GM03348 (cell line): ENCODE measurements around the gene INPP5A.
"Not testable (repeated sequence)": the region's sequence is repeated elsewhere in the genome, so short reads cannot be mapped to it uniquely, and the experiment has no call there.

ENCODE experiments used
- DNase-seq: peaks from one replicate; pipeline ENCODE4 v3.0.0; 2012; ENCODE audit warnings: low spot score

INPP5A gene

GRCh38 chr10:132537684-132538001, at the start of gene INPP5A:
INPP5A (plus strand) TSS chr10:132537787; CDS start chr10:132538097, 310 bp downstream.
- no peak for DNase-seq

- no peak for DNase-seq
These were observed 49.3 kb upstream of the INPP5A start for GRCh38 chr10:132488231-132488821.

GRCh38 chr10:132489053-132489703, 48.4 kb upstream of the INPP5A start:
- peak; percentile 75 for DNase-seq

GRCh38 chr10:132489704-132490534, 47.7 kb upstream of the INPP5A start:
- no peak for DNase-seq

GRCh38 chr10:132491534-132491933, 46.1 kb upstream of the INPP5A start:
- DNase-seq = not testable (repeated sequence)

GRCh38 chr10:132492323-132493025, 45.1 kb upstream of the INPP5A start:
- no peak for DNase-seq

GRCh38 chr10:132493246-132493755, 44.3 kb upstream of the INPP5A start:
- DNase-seq = no peak

GRCh38 chr10:132493756-132494290, 43.8 kb upstream of the INPP5A start:
- no peak for DNase-seq

GRCh38 chr10:132494866-132495630, 42.5 kb upstream of the INPP5A start:
- no peak for DNase-seq

- DNase-seq = no peak
These were observed 41.1 kb upstream of the INPP5A start for GRCh38 chr10:132496360-132497062.

- DNase-seq = no peak
These were observed 40.4 kb upstream of the INPP5A start for GRCh38 chr10:132497063-132497680.

- DNase-seq = no peak
These were observed 39.6 kb upstream of the INPP5A start for GRCh38 chr10:132497861-132498561.

GRCh38 chr10:132498562-132499366, 38.8 kb upstream of the INPP5A start:
- no peak for DNase-seq

- DNase-seq = no peak
These were observed 38.3 kb upstream of the INPP5A start for GRCh38 chr10:132499367-132499685.

- no peak for DNase-seq
These were observed 36.7 kb upstream of the INPP5A start for GRCh38 chr10:132500781-132501415.

GRCh38 chr10:132502544-132503300, 34.9 kb upstream of the INPP5A start:
- DNase-seq = no peak

- DNase-seq = no peak
These were observed 33.8 kb upstream of the INPP5A start for GRCh38 chr10:132503581-132504421.
